HCT116 (cell line): ENCODE results near the gene TRIM29. TPM values are rescaled to one million over a fixed set of nuclear protein-coding genes. Genes with fewer than 3 reads are reported as not detected.

Source experiments
- ATAC-seq: fragments of 200-7000 bp; cut with Tn5 transposase; 2 replicates; pipeline ENCODE4 v1.9.1; 2020; ENCODE audit warnings: mild to moderate bottlenecking, moderate library complexity
- Bru-seq: library from RNA; stranded (reverse); fragments of 400-500 nt; gene quantifications from one replicate; lab custom pipeline; 2021; lab: Mats Ljungman, UMichigan
- BruChase-seq, 2 experiments: library from RNA; stranded (reverse); fragments of 400-500 nt; gene quantifications; one replicate each; lab custom pipeline; 2021; lab: Mats Ljungman, UMichigan
- BruUV-seq: library from RNA; stranded (reverse); fragments of 400-500 nt; replicated peaks from 2 replicates; lab custom pipeline; 2021; lab: Mats Ljungman, UMichigan
- CTCF ChIA-PET: fragments of 300-600 bp; sonication (Branson Sonifier 250); formaldehyde crosslinking; loops from one replicate; lab custom pipeline; 2021; ENCODE audit warnings: antibody characterized with exemption; lab: Charles Lee
- POLR2A ChIA-PET: fragments of 300-600, 350-600 bp; sonication (Branson Sonifier 250); formaldehyde crosslinking; loops from one replicate; lab custom pipeline; 2021; ENCODE audit warnings: antibody characterized with exemption; lab: Charles Lee
- RAD21 ChIA-PET, 2 experiments: fragments of 300-600 bp; sonication (Branson Sonifier 250); formaldehyde crosslinking; loops; one replicate each; lab custom pipeline; 2023; ENCODE audit warnings: low total read pairs in 2 of 2; ENCODE audit not compliant: uncharacterized antibody in 2 of 2, unreplicated experiment in 2 of 2, low non-redundant PET in 1 of 2; lab: Charles Lee
- DNase-seq: peaks from one replicate; pipeline ENCODE4 v3.0.0-alpha.2; 2010; ENCODE audit warnings: low read depth, low spot score
- H2AFZ ChIP-seq: fragments of 200-600 bp; shearing (Covaris generic), sonication (generic); 2 replicates; pipeline ENCODE4 v1.6.1; 2017; ENCODE audit warnings: low read depth, mixed run types, mixed read lengths, antibody characterized with exemption, low read length; ENCODE audit not compliant: poor library complexity, severe bottlenecking
- H3K27ac ChIP-seq: 2 replicates; pipeline ENCODE4 v1.5.1; 2012; ENCODE audit warnings: low read depth, low read length
- H3K27me3 ChIP-seq: fragments of 200-600 bp; sonication (generic); 2 replicates; pipeline ENCODE4 v1.6.1; 2016; ENCODE audit warnings: mixed run types, low read length, mixed read lengths; ENCODE audit not compliant: insufficient read depth
- H3K36me3 ChIP-seq, 2 experiments: fragments of 200-500 bp in 1 of 2; fragments of 200-600 bp in 1 of 2; sonication (Bioruptor generic) in 1 of 2; sonication (generic) in 1 of 2; 2 replicates each; pipeline versions ENCODE4 v1.5.1 to v1.6.1; 2014 to 2016; ENCODE audit warnings: low read length in 2 of 2, inconsistent platforms in 1 of 2, mixed read lengths in 1 of 2, mixed run types in 1 of 2; ENCODE audit not compliant: insufficient read depth in 2 of 2, control insufficient read depth in 1 of 2
- H3K4me1 ChIP-seq, 2 experiments: fragments of 200-600 bp in 1 of 2; sonication (generic) in 1 of 2; 2 replicates each; pipeline versions ENCODE4 v1.5.1 to v1.6.1; 2012 to 2017; ENCODE audit warnings: low read length in 2 of 2, inconsistent platforms in 1 of 2, mild to moderate bottlenecking in 1 of 2, mixed read lengths in 1 of 2, mixed run types in 1 of 2, moderate library complexity in 1 of 2; ENCODE audit not compliant: insufficient read depth in 2 of 2, control insufficient read depth in 1 of 2
- H3K4me2 ChIP-seq: fragments of 200-600 bp; sonication (generic); 2 replicates; pipeline ENCODE4 v1.6.1; 2017; ENCODE audit warnings: mixed run types, low read length, mixed read lengths
- H3K4me3 ChIP-seq, 2 experiments: fragments of 200-600 bp in 1 of 2; sonication (generic) in 1 of 2; replicated peaks in 1 of 2; 2 replicates each; pipeline ENCODE4 v1.5.1; 2011 to 2016; ENCODE audit warnings: low read length in 2 of 2, control low read depth in 1 of 2, low read depth in 1 of 2, mild to moderate bottlenecking in 1 of 2, mixed read lengths in 1 of 2, mixed run types in 1 of 2
- H3K79me2 ChIP-seq: fragments of 200-600 bp; sonication (generic); 2 replicates; pipeline ENCODE4 v1.6.1; 2017; ENCODE audit warnings: mild to moderate bottlenecking, mixed run types, low read length, moderate library complexity, mixed read lengths; ENCODE audit not compliant: insufficient read depth
- H3K9ac ChIP-seq: fragments of 200-600 bp; sonication (generic); 2 replicates; pipeline ENCODE4 v1.6.1; 2016; ENCODE audit warnings: low read length, mixed read lengths
- H3K9me2 ChIP-seq: fragments of 200-600 bp; sonication (generic), shearing (Covaris generic); 2 replicates; pipeline ENCODE4 v1.6.1; 2017; ENCODE audit warnings: mixed run types, mild to moderate bottlenecking, moderate library complexity; ENCODE audit not compliant: insufficient read depth
- H3K9me3 ChIP-seq, 2 experiments: fragments of 200-500 bp in 1 of 2; fragments of 200-600 bp in 1 of 2; sonication (Bioruptor generic) in 1 of 2; sonication (generic) in 1 of 2; 2 replicates each; pipeline ENCODE4 v1.6.1; 2014 to 2017; ENCODE audit warnings: low read length in 2 of 2, mixed read lengths in 2 of 2, inconsistent platforms in 1 of 2, low read depth in 1 of 2, mild to moderate bottlenecking in 1 of 2, mixed run types in 1 of 2, moderate library complexity in 1 of 2; ENCODE audit not compliant: control insufficient read depth in 1 of 2, insufficient read depth in 1 of 2
- H4K20me1 ChIP-seq: fragments of 200-600 bp; sonication (generic), shearing (Covaris generic); 2 replicates; pipeline ENCODE4 v1.6.1; 2017; ENCODE audit warnings: mixed run types, mild to moderate bottlenecking, moderate library complexity; ENCODE audit not compliant: insufficient read depth
- CBX3 ChIP-seq: IDR thresholded peaks from 2 replicates; pipeline ENCODE4 v1.6.1; 2012; ENCODE audit warnings: low read depth
- POLR2A ChIP-seq: IDR thresholded peaks from 2 replicates; pipeline ENCODE4 v1.7.0; 2011; ENCODE audit warnings: borderline replicate concordance; ENCODE audit not compliant: insufficient read depth, insufficient read length; ENCODE audit errors: extremely low read depth
- ZFX ChIP-seq: fragments of 450-650 bp; IDR thresholded peaks from 2 replicates; pipeline ENCODE4 v1.6.1; 2017
- intact Hi-C: fragments of 100-400 bp; cut with micrococcal nuclease; formaldehyde crosslinking; loops from 2 replicates; pipeline ENCODE4 v1.10.0; 2022
- long read RNA-seq: library from polyadenylated mRNA; unstranded; transcript quantifications from one replicate; pipeline ENCODE4 v2.0.0, GENCODE V29; 2021; ENCODE audit not compliant: unreplicated experiment
- polyA plus RNA-seq: library from polyadenylated mRNA; unstranded; fragments of >200 nt; gene quantifications from 2 replicates; pipeline ENCODE4 v1.2.1, GENCODE V29; 2012; ENCODE audit warnings: missing spikeins
- total RNA-seq: library from RNA; stranded (reverse); gene quantifications from one replicate; pipeline ENCODE4 v1.2.1, GENCODE V29; 2021; ENCODE audit not compliant: unreplicated experiment
- TF ChIP-seq, protein P1 (sequence below): IDR thresholded peaks from 2 replicates; pipeline ENCODE4 v1.6.1; 2012
- TF ChIP-seq, protein P2 (sequence below), 3 experiments: fragments of 200-600 bp in 1 of 3; sonication (generic) in 1 of 3; IDR thresholded peaks in 2 of 3; conservative IDR thresholded peaks in 1 of 3; 2 replicates each; pipeline ENCODE4 v1.5.1; 2012 to 2017; ENCODE audit warnings: low read depth in 2 of 3, low read length in 2 of 3, antibody characterized with exemption in 1 of 3, borderline replicate concordance in 1 of 3, control low read depth in 1 of 3, mild to moderate bottlenecking in 1 of 3, mixed read lengths in 1 of 3, mixed run types in 1 of 3, moderate library complexity in 1 of 3; ENCODE audit not compliant: insufficient read depth in 1 of 3
- TF ChIP-seq, protein P3 (sequence below): IDR thresholded peaks from 2 replicates; pipeline ENCODE4 v1.6.1; 2011; ENCODE audit warnings: mild to moderate bottlenecking, low read length, moderate library complexity; ENCODE audit not compliant: insufficient replicate concordance; ENCODE audit errors: extremely low read depth

Gene TRIM29, protein sequence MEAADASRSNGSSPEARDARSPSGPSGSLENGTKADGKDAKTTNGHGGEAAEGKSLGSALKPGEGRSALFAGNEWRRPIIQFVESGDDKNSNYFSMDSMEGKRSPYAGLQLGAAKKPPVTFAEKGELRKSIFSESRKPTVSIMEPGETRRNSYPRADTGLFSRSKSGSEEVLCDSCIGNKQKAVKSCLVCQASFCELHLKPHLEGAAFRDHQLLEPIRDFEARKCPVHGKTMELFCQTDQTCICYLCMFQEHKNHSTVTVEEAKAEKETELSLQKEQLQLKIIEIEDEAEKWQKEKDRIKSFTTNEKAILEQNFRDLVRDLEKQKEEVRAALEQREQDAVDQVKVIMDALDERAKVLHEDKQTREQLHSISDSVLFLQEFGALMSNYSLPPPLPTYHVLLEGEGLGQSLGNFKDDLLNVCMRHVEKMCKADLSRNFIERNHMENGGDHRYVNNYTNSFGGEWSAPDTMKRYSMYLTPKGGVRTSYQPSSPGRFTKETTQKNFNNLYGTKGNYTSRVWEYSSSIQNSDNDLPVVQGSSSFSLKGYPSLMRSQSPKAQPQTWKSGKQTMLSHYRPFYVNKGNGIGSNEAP
- 0.54 TPM for total RNA-seq
- polyA plus RNA-seq = 0.29 and 0.53 TPM in 2 replicates
- Bru-seq, nascent RNA = percentile 6 among the genes with signal in this experiment
- BruChase-seq, experiment 1, labeled RNA remaining after a 6-hour chase = percentile 15 among the genes with signal in this experiment
- percentile 14 among the genes with signal in this experiment for BruChase-seq, experiment 2, labeled RNA remaining after a 2-hour chase
- long read RNA-seq = 0 reads

DNA sequence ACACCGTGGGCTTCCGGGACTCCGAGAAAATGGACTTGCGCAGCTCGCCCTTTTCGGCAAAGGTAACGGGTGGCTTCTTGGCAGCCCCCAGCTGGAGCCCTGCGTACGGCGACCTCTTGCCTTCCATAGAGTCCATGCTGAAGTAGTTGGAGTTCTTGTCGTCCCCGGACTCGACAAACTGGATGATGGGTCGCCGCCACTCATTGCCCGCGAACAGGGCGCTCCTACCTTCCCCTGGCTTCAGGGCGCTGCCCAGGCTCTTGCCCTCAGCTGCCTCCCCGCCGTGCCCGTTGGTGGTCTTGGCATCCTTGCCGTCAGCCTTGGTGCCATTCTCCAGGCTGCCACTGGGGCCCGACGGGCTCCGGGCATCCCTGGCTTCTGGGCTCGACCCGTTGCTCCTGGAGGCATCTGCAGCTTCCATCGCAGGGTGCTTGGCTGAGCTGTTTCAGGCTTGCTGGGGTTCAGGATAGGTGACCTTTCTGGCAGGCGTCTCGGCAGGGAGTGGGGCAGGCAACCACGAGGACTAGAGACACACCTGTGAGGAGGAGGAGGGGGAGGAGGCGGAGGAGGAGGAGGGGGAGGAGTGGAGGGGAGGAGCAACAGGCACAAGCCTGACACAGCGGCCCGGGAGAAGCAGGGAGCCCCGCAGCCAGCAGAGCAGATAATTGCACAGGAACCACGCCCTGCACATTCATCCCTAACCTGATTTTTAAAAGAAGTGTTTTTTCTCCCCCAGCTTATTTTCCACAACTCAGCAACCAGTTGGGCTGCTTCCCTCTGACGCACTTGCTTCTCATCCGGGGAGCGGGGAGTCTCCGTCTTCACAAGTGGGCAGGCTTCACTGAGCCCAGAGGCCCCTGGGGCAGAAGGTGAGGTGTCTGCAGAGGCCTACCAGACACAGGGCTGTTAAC is at the start of gene TRIM29:
TRIM29 (minus strand) TSS at position 503 of the 911 bp plus-strand sequence; CDS start at position 421, 82 bp downstream.
- no peak within 1 kb of the TSS for H3K4me3 ChIP-seq
- no peak within 1 kb of the TSS for H3K27ac ChIP-seq
- ChIA-PET CTCF (no interaction called here), POLR2A (no interaction called here), RAD21 (no interaction called here)
- H3K27me3 ChIP-seq = no peaks in the 10 kb centered on the region
- no TSS peak for BruUV-seq
- no peak for DNase-seq
- H3K4me2 ChIP-seq = 0 out of 2 replicates have a peak within 1 kb of the TSS, but pooled peaks have one; percentile 29
- H3K9me2 ChIP-seq = no peaks in the 10 kb centered on the region
- peak; percentile 83 for ATAC-seq
- no peaks in the 10 kb centered on the region for H3K79me2 ChIP-seq
- intact Hi-C loops = no loop called here
- H3K9me3 ChIP-seq = no peaks in the 10 kb centered on the region
- no peaks in the 10 kb centered on the region for H3K36me3 ChIP-seq
- no peak for TF ChIP-seq POLR2A
- no peak for TF ChIP-seq CBX3
- no peak for TF ChIP-seq ZFX
- TF ChIP-seq, protein P1, sequence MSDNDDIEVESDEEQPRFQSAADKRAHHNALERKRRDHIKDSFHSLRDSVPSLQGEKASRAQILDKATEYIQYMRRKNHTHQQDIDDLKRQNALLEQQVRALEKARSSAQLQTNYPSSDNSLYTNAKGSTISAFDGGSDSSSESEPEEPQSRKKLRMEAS = no peak
- TF ChIP-seq, protein P2, sequence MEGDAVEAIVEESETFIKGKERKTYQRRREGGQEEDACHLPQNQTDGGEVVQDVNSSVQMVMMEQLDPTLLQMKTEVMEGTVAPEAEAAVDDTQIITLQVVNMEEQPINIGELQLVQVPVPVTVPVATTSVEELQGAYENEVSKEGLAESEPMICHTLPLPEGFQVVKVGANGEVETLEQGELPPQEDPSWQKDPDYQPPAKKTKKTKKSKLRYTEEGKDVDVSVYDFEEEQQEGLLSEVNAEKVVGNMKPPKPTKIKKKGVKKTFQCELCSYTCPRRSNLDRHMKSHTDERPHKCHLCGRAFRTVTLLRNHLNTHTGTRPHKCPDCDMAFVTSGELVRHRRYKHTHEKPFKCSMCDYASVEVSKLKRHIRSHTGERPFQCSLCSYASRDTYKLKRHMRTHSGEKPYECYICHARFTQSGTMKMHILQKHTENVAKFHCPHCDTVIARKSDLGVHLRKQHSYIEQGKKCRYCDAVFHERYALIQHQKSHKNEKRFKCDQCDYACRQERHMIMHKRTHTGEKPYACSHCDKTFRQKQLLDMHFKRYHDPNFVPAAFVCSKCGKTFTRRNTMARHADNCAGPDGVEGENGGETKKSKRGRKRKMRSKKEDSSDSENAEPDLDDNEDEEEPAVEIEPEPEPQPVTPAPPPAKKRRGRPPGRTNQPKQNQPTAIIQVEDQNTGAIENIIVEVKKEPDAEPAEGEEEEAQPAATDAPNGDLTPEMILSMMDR (IDR thresholded peaks at IDR 0.05 in 2 of 3, conservative IDR thresholded peaks at IDR 0.05 in 1 of 3; ENCODE audit: borderline replicate concordance in 1 of 3, insufficient read depth in 1 of 3, low read depth in 2 of 3, low read length in 2 of 3) = peak in 2 of 3 experiments; percentile 24 to 27; a peak in 3 of 6 replicates
- TF ChIP-seq, protein P3, sequence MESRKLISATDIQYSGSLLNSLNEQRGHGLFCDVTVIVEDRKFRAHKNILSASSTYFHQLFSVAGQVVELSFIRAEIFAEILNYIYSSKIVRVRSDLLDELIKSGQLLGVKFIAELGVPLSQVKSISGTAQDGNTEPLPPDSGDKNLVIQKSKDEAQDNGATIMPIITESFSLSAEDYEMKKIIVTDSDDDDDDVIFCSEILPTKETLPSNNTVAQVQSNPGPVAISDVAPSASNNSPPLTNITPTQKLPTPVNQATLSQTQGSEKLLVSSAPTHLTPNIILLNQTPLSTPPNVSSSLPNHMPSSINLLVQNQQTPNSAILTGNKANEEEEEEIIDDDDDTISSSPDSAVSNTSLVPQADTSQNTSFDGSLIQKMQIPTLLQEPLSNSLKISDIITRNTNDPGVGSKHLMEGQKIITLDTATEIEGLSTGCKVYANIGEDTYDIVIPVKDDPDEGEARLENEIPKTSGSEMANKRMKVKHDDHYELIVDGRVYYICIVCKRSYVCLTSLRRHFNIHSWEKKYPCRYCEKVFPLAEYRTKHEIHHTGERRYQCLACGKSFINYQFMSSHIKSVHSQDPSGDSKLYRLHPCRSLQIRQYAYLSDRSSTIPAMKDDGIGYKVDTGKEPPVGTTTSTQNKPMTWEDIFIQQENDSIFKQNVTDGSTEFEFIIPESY = no peak
- peaks cover 2 to 5% of the 10 kb centered on the region in 2 experiments; a peak in 2 of 4 replicates for H3K4me1 ChIP-seq
- H3K9ac ChIP-seq = no peak within 1 kb of the TSS
- H4K20me1 ChIP-seq = no peaks in the 10 kb centered on the region
- no peak within 1 kb of the TSS for H2AFZ ChIP-seq
